PC-9 (cell line): ENCODE data around the gene CCM2. TPM values are rescaled to one million over a fixed set of nuclear protein-coding genes. Genes with fewer than 3 reads are reported as not detected.
A peak's percentile ranks its signal among the peaks of the same experiment; 100 is the strongest.

ENCODE experiments used
- BruUV-seq: library from RNA; stranded (reverse); fragments of 400-500 nt; replicated peaks from 2 replicates; lab custom pipeline; 2021; lab: Mats Ljungman, UMichigan
- CTCF ChIA-PET: fragments of 300-600 bp; sonication (Branson Sonifier 250); formaldehyde crosslinking; loops from one replicate; lab custom pipeline; 2022; ENCODE audit warnings: antibody characterized with exemption; lab: Charles Lee
- POLR2A ChIA-PET: fragments of 300-600 bp; sonication (Branson Sonifier 250); formaldehyde crosslinking; loops from one replicate; lab custom pipeline; 2022; ENCODE audit warnings: antibody characterized with exemption; ENCODE audit not compliant: unreplicated experiment; lab: Charles Lee
- DNase-seq, 2 experiments: peaks; one replicate each; pipeline versions ENCODE4 v3.0.0 to v3.0.0-alpha.2; 2015 to 2022; ENCODE audit warnings: mixed read lengths in 1 of 2
- H2AFZ ChIP-seq: fragments of 200-600 bp; sonication (generic); 2 replicates; pipeline ENCODE4 v1.8.1; 2017; ENCODE audit warnings: antibody characterized with exemption
- H3F3A ChIP-seq: fragments of 200-600 bp; sonication (generic); 2 replicates; pipeline ENCODE4 v1.8.1; 2017; ENCODE audit warnings: antibody characterized with exemption, mild to moderate bottlenecking, low read depth; ENCODE audit not compliant: insufficient read depth
- H3K27ac ChIP-seq: fragments of 200-600 bp; sonication (generic); 2 replicates; pipeline ENCODE4 v1.6.1; 2016; ENCODE audit warnings: mixed run types
- H3K27me3 ChIP-seq: fragments of 200-600 bp; sonication (generic); 2 replicates; pipeline ENCODE4 v1.6.1; 2016; ENCODE audit warnings: low read depth, mixed run types; ENCODE audit not compliant: insufficient read depth
- H3K36me3 ChIP-seq: fragments of 200-600 bp; sonication (generic); 2 replicates; pipeline ENCODE4 v1.6.1; 2016; ENCODE audit warnings: low read depth, mixed run types
- H3K4me1 ChIP-seq: fragments of 200-600 bp; sonication (generic); replicated peaks from 2 replicates; pipeline ENCODE4 v1.6.1; 2016; ENCODE audit warnings: mixed run types; ENCODE audit not compliant: insufficient read depth
- H3K4me2 ChIP-seq: fragments of 200-600 bp; sonication (generic); 2 replicates; pipeline ENCODE4 v1.6.1; 2017; ENCODE audit warnings: mixed run types
- H3K4me3 ChIP-seq: fragments of 200-600 bp; sonication (generic); 2 replicates; pipeline ENCODE4 v1.6.1; 2016; ENCODE audit warnings: mixed run types
- H3K79me2 ChIP-seq: fragments of 200-600 bp; sonication (generic); 2 replicates; pipeline ENCODE4 v1.6.1; 2017; ENCODE audit warnings: low read depth, mixed run types
- H3K9me2 ChIP-seq: fragments of 200-600 bp; sonication (generic); 2 replicates; pipeline ENCODE4 v1.8.1; 2017; ENCODE audit warnings: mild to moderate bottlenecking; ENCODE audit not compliant: insufficient read depth
- H3K9me3 ChIP-seq: fragments of 200-600 bp; sonication (generic); 2 replicates; pipeline ENCODE4 v1.8.1; 2016; ENCODE audit warnings: low read depth; ENCODE audit not compliant: insufficient read depth
- H4K20me1 ChIP-seq: fragments of 200-600 bp; sonication (generic); 2 replicates; pipeline ENCODE4 v1.8.1; 2017; ENCODE audit not compliant: insufficient read depth
- EZH2 ChIP-seq: fragments of 200-600 bp; sonication (generic); IDR thresholded peaks from 2 replicates; pipeline ENCODE4 v1.8.0; 2017; ENCODE audit warnings: antibody characterized with exemption, low read depth
- intact Hi-C: fragments of 100-400 bp; cut with micrococcal nuclease; formaldehyde crosslinking; loops from one replicate; pipeline ENCODE4 v1.10.0; 2022; ENCODE audit not compliant: unreplicated experiment
- total RNA-seq: library from RNA; stranded (reverse); gene quantifications from 2 replicates; pipeline ENCODE4 v1.2.3, GENCODE V29; 2021
- TF ChIP-seq, protein P1 (sequence below): fragments of 200-600 bp; sonication (generic); conservative IDR thresholded peaks from 2 replicates; pipeline ENCODE4 v1.6.1; 2017; ENCODE audit warnings: mixed run types, antibody characterized with exemption, mild to moderate bottlenecking, moderate library complexity

The CCM2 gene
- total RNA-seq, 1 experiment from 2014 or later: 54.2 TPM

DNA sequence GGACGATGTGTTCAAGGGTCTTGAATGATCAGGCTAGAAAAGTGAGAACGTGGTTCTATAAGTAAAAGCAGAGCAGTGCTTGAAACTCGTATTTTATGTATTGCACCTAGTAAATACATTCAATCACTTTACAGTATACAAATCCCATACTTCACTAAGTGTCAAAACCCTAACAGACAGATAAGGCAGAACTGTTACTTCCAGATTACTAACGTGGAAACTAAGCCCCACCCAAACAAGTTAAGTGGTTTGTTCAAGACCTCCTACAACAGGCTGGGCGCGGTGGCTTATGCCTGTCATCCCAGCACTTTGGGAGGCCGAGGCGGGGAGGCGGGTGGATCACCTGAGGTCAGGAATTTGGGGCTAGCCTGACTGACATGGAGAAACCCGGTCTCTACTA lies 12.0 kb upstream of the CCM2 start:
- TF ChIP-seq EZH2: no peak
- TF ChIP-seq, protein P1, sequence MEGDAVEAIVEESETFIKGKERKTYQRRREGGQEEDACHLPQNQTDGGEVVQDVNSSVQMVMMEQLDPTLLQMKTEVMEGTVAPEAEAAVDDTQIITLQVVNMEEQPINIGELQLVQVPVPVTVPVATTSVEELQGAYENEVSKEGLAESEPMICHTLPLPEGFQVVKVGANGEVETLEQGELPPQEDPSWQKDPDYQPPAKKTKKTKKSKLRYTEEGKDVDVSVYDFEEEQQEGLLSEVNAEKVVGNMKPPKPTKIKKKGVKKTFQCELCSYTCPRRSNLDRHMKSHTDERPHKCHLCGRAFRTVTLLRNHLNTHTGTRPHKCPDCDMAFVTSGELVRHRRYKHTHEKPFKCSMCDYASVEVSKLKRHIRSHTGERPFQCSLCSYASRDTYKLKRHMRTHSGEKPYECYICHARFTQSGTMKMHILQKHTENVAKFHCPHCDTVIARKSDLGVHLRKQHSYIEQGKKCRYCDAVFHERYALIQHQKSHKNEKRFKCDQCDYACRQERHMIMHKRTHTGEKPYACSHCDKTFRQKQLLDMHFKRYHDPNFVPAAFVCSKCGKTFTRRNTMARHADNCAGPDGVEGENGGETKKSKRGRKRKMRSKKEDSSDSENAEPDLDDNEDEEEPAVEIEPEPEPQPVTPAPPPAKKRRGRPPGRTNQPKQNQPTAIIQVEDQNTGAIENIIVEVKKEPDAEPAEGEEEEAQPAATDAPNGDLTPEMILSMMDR: no peak
- no peak for DNase-seq
- Histone ChIP-seq H3K27me3 (no peaks in the 10 kb centered on the region), H3K36me3 (peaks cover 31% of the 10 kb centered on the region), H3K79me2 (peaks cover 48% of the 10 kb centered on the region), H3K9me2 (no peaks in the 10 kb centered on the region), H3K27ac (no peak overlapping the region), H3K4me1 (peaks cover 25% of the 10 kb centered on the region), H3K9me3 (no peaks in the 10 kb centered on the region), H3K4me3 (peak overlapping the region; percentile 95; the same call in 1 of the 2 replicates), H3F3A (peaks cover 45% of the 10 kb centered on the region), H2AFZ (no peak overlapping the region), H4K20me1 (peaks cover 23% of the 10 kb centered on the region), H3K4me2 (peak overlapping the region; percentile 98)
- POLR2A ChIA-PET: no interaction called here
- CTCF ChIA-PET: interaction anchor here (0.6 kb wide), 1 partner anchor 903 kb away, joined by 8 read pairs; no protein-coding TSS in a partner anchor
- BruUV-seq: no TSS peak
- intact Hi-C loops: loop anchor here (10.0 kb wide), 2 partner anchors 133 to 403 kb away; partner anchors contain the start of gene TMED4

DNA sequence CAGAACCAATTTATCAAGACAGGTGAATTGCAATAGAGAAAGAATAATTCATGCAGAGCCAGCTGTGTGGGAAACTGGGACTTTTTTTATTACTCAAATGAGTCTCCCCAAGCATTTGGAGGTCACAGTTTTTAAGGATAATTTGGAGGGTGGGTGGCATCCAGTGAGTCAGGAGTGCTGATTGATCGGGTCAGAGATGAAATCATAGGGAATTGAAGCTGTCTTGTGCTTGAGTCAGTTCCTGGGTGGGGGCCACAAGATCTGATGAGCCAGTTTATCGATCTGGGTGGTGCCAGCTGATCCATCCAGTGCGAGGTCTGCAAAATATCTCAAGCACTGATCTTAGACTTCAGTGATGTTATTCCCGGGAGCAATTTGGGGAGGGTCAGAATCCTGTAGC lies 11.3 kb upstream of the CCM2 start:
- POLR2A ChIA-PET: interaction anchor here (0.7 kb wide), 1 partner anchor 103 kb away, joined by 5 read pairs; no protein-coding TSS in a partner anchor
- H3K4me3 ChIP-seq: no peak overlapping the region
- TF ChIP-seq, protein P1: no peak
- TF ChIP-seq EZH2: no peak
- H3K36me3 ChIP-seq: peaks cover 24% of the 10 kb centered on the region
- H3K4me1 ChIP-seq: peaks cover 25% of the 10 kb centered on the region
- H3K27ac ChIP-seq: no peak overlapping the region
- no peak overlapping the region for H3K4me2 ChIP-seq
- H3F3A ChIP-seq: peaks cover 38% of the 10 kb centered on the region
- H3K9me2 ChIP-seq: no peaks in the 10 kb centered on the region
- H3K9me3 ChIP-seq: no peaks in the 10 kb centered on the region
- DNase-seq: no peak
- peaks cover 40% of the 10 kb centered on the region for H3K79me2 ChIP-seq
- H3K27me3 ChIP-seq: no peaks in the 10 kb centered on the region
- H4K20me1 ChIP-seq: peaks cover 19% of the 10 kb centered on the region
- no peak overlapping the region for H2AFZ ChIP-seq
- intact Hi-C loops: loop anchor here (10.0 kb wide), 2 partner anchors 134 to 404 kb away; partner anchors contain the start of gene TMED4
- CTCF ChIA-PET: interaction anchor here (0.6 kb wide), 1 partner anchor 360 kb away, joined by 3 read pairs; no protein-coding TSS in a partner anchor
- no TSS peak for BruUV-seq

DNA sequence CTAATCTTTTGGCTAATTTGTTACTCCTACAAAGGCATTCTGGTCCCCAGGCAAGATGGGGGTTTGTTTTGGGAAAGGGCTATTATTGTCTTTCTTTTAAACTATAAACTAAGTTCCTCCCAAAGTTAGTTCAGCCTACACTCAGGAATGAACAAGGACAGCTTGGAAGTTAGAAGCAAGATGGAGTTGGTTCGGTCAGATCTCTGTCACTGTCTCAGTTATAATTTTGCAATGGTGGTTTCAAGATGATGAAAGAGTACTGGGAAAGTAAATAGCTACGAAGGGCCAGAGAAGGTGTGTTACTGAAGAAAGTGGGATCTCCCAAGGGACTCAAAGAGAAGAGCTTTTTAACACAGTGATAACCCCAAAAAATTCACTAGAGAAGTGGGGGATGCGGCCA lies 10.9 kb upstream of the CCM2 start:
- Histone ChIP-seq H3K27ac (no peak overlapping the region), H2AFZ (no peak overlapping the region), H3K79me2 (peaks cover 36% of the 10 kb centered on the region), H3F3A (peaks cover 34% of the 10 kb centered on the region), H3K27me3 (no peaks in the 10 kb centered on the region), H3K4me3 (no peak overlapping the region), H3K9me3 (no peaks in the 10 kb centered on the region), H4K20me1 (peaks cover 15% of the 10 kb centered on the region), H3K36me3 (peaks cover 20% of the 10 kb centered on the region), H3K4me2 (no peak overlapping the region), H3K9me2 (no peaks in the 10 kb centered on the region), H3K4me1 (peaks cover 22% of the 10 kb centered on the region)
- no peak for DNase-seq
- intact Hi-C loops: loop anchor here (10.0 kb wide), 2 partner anchors 134 to 404 kb away; partner anchors contain the start of gene TMED4
- TF ChIP-seq, protein P1: no peak
- TF ChIP-seq EZH2: no peak
- ChIA-PET POLR2A (interaction anchor here (0.6 to 0.7 kb wide), 3 partner anchors 10 to 134 kb away, joined by 3 to 10 read pairs (median 5); no protein-coding TSS in a partner anchor), CTCF (interaction anchor here (0.6 kb wide), 1 partner anchor 361 kb away, joined by 3 read pairs; no protein-coding TSS in a partner anchor)
- no TSS peak for BruUV-seq
